ENCODE data around the gene FLT3LG.

The FLT3LG gene

DNA sequence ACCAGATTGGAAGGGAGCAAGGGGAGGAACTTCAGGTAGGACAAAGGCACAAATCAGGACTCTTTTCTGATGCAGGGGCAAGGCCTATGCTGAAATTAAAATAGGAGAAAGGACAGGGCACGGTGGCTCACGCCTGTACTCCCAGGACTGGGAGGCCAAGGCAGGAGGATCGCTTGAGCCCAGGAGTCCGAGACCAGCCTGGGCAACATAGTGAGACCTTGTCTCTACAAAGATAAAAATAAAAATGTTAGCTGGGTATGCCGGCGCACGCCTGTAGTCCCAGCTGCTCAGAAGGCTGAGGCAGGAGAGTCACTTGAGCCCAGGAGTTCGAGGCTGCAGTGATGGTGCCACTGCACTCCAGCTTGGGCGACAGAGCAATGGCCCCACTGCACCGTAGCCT lies 38.3 kb upstream of the FLT3LG start:
- Histone ChIP-seq H3K9me3 (ENCODE audit: insufficient read depth, low read length) (no peaks in the 10 kb centered on the region), H3K4me1 (ENCODE audit: insufficient read depth, insufficient read length) (peaks cover 4% of the 10 kb centered on the region), H3K36me3 (ENCODE audit: insufficient read depth, insufficient read length, low read length) (no peaks in the 10 kb centered on the region), H3K9ac (ENCODE audit: insufficient read length, low read depth) (no peak overlapping the region), H3K4me3 (ENCODE audit: insufficient read length, low read depth) (no peak overlapping the region), H3K27me3 (ENCODE audit: insufficient read depth, insufficient read length) (peaks cover 58% of the 10 kb centered on the region)
- DNase-seq (ENCODE audit: low read depth, low spot score): no peak
- TF ChIP-seq ZNF274 (IDR thresholded peaks at IDR 0.05; ENCODE audit: low read depth, low read length) (no peak), YY1 (IDR thresholded peaks at IDR 0.05; ENCODE audit: insufficient read depth, insufficient read length) (no peak), SUZ12 (IDR thresholded peaks at IDR 0.05; ENCODE audit: extremely low read depth, insufficient read depth, insufficient read length) (no peak)

DNA sequence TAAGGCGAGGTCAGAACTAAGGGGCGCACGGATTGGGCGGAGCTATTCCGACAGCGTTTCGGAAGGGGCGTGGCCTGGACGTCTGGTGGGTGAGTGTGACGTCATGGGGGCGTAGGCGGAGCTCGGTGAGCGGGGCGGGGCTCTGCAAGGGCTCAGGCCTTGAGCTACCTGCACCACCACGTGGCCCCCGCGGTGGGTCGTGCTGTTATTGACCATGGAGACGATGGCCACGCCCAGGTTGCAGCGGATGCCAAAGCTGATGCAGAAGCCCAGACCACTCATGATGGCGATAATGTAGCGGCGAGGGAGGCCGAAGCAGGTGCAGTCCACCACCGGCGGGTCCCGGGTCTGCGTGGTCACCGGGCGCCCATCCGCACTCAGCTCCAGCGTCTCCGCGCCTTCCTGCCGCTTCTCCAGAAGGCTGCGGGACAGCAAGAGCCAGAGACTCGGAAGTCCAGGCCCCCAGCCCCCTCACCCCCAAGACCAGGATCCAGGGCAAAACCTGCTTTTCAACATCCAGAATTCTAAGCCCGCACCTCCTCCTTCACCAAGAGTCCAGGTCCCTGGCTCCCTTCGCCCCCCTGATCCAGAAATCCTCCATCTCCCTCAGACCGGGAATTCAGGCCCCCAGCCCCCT lies 37.5 kb upstream of the FLT3LG start:
- H3K36me3 ChIP-seq (ENCODE audit: insufficient read depth, insufficient read length, low read length): no peaks in the 10 kb centered on the region
- no peak overlapping the region for H3K9ac ChIP-seq (ENCODE audit: insufficient read length, low read depth)
- peaks cover 4% of the 10 kb centered on the region for H3K4me1 ChIP-seq (ENCODE audit: insufficient read depth, insufficient read length)
- peaks cover 63% of the 10 kb centered on the region for H3K27me3 ChIP-seq (ENCODE audit: insufficient read depth, insufficient read length)
- no peaks in the 10 kb centered on the region for H3K9me3 ChIP-seq (ENCODE audit: insufficient read depth, low read length)
- no peak for DNase-seq (ENCODE audit: low read depth, low spot score)
- no peak overlapping the region for H3K4me3 ChIP-seq (ENCODE audit: insufficient read length, low read depth)
- TF ChIP-seq YY1 (IDR thresholded peaks at IDR 0.05; ENCODE audit: insufficient read depth, insufficient read length) (no peak), SUZ12 (IDR thresholded peaks at IDR 0.05; ENCODE audit: extremely low read depth, insufficient read depth, insufficient read length) (no peak), ZNF274 (IDR thresholded peaks at IDR 0.05; ENCODE audit: low read depth, low read length) (no peak)

DNA sequence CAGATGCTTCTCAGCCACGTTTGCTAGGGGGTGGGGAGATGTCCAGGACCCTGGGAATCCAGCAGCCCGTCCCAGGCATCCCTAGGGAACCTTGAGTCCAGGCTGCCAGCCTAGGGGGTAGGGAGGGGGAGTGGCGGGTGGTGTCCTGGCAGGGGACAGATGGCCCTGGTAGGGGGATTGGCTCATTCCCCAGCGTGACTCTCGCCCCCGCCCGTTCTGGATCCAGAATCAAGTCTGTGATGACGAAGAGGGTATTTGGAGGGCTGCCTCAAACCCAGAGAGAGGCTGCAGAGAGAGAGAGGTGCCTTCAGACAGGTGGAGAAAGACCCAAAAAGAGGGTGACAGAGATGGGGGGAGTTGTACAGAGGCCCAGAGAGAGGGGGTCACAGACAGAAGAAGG lies 36.8 kb upstream of the FLT3LG start:
- DNase-seq (ENCODE audit: low read depth, low spot score): no peak
- no peak for TF ChIP-seq YY1 (IDR thresholded peaks at IDR 0.05; ENCODE audit: insufficient read depth, insufficient read length)
- TF ChIP-seq ZNF274 (IDR thresholded peaks at IDR 0.05; ENCODE audit: low read depth, low read length): no peak
- no peak for TF ChIP-seq SUZ12 (IDR thresholded peaks at IDR 0.05; ENCODE audit: extremely low read depth, insufficient read depth, insufficient read length)
- Histone ChIP-seq H3K4me1 (ENCODE audit: insufficient read depth, insufficient read length) (peaks cover 4% of the 10 kb centered on the region), H3K9me3 (ENCODE audit: insufficient read depth, low read length) (no peaks in the 10 kb centered on the region), H3K36me3 (ENCODE audit: insufficient read depth, insufficient read length, low read length) (no peaks in the 10 kb centered on the region), H3K27me3 (ENCODE audit: insufficient read depth, insufficient read length) (peaks cover 63% of the 10 kb centered on the region), H3K9ac (ENCODE audit: insufficient read length, low read depth) (no peak overlapping the region), H3K4me3 (ENCODE audit: insufficient read length, low read depth) (no peak overlapping the region)

DNA sequence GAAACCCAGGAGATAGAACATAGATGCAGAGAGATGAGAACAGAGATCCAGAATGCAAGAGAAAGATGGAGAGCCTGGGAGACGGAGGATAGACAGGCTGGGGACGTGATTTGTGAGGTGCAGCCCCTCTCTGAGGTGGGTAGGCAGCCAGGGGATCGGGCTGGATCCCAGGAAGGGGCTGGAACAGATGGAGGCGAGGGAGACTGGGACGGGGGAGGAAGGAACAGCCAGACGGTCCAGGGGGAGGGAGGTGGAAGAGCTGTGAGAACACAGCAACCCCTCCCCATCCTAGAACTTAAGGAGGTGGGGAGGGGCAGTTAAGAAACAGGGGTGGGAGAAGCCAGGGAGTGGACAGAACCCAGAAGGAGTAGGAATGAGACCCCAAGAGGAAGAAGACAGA lies 35.8 kb upstream of the FLT3LG start:
- no peaks in the 10 kb centered on the region for H3K9me3 ChIP-seq (ENCODE audit: insufficient read depth, low read length)
- peaks cover 4% of the 10 kb centered on the region for H3K4me1 ChIP-seq (ENCODE audit: insufficient read depth, insufficient read length)
- H3K27me3 ChIP-seq (ENCODE audit: insufficient read depth, insufficient read length): peaks cover 54% of the 10 kb centered on the region

DNA sequence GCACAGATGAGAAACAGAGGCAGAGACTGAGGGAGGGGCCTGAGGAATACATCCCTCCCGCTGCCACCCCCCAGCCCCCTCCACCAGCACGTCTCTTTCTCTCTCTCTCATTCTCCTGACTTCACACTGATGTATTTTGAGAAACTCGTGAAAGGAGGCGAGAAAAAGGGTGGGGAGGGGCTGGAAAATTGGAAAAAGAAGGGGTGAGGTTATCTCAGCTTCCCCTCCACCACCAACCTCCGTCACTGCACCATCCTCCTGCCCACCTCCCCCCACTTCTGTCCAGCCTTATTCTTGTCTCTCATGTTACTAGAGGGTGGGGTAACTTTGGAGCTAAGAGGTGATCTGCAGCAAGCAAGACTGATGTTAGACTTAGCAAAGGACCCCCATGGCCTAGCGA lies 34.2 kb upstream of the FLT3LG start:
- Histone ChIP-seq H3K36me3 (ENCODE audit: insufficient read depth, insufficient read length, low read length) (no peaks in the 10 kb centered on the region), H3K9ac (ENCODE audit: insufficient read length, low read depth) (no peak overlapping the region), H3K4me3 (ENCODE audit: insufficient read length, low read depth) (no peak overlapping the region), H3K9me3 (ENCODE audit: insufficient read depth, low read length) (no peaks in the 10 kb centered on the region), H3K27me3 (ENCODE audit: insufficient read depth, insufficient read length) (peaks cover 47% of the 10 kb centered on the region), H3K4me1 (ENCODE audit: insufficient read depth, insufficient read length) (peaks cover 4% of the 10 kb centered on the region)
- TF ChIP-seq SUZ12 (IDR thresholded peaks at IDR 0.05; ENCODE audit: extremely low read depth, insufficient read depth, insufficient read length) (no peak), YY1 (IDR thresholded peaks at IDR 0.05; ENCODE audit: insufficient read depth, insufficient read length) (no peak), ZNF274 (IDR thresholded peaks at IDR 0.05; ENCODE audit: low read depth, low read length) (no peak)
- no peak for DNase-seq (ENCODE audit: low read depth, low spot score)

More for the DNA sequence above, 35.8 kb upstream of the FLT3LG start:
- Histone ChIP-seq H3K36me3 (ENCODE audit: insufficient read depth, insufficient read length, low read length) (no peaks in the 10 kb centered on the region), H3K9ac (ENCODE audit: insufficient read length, low read depth) (no peak overlapping the region), H3K4me3 (ENCODE audit: insufficient read length, low read depth) (no peak overlapping the region)
- DNase-seq (ENCODE audit: low read depth, low spot score): no peak
- TF ChIP-seq SUZ12 (IDR thresholded peaks at IDR 0.05; ENCODE audit: extremely low read depth, insufficient read depth, insufficient read length): no peak
- TF ChIP-seq ZNF274 (IDR thresholded peaks at IDR 0.05; ENCODE audit: low read depth, low read length): no peak
- no peak for TF ChIP-seq YY1 (IDR thresholded peaks at IDR 0.05; ENCODE audit: insufficient read depth, insufficient read length)

DNA sequence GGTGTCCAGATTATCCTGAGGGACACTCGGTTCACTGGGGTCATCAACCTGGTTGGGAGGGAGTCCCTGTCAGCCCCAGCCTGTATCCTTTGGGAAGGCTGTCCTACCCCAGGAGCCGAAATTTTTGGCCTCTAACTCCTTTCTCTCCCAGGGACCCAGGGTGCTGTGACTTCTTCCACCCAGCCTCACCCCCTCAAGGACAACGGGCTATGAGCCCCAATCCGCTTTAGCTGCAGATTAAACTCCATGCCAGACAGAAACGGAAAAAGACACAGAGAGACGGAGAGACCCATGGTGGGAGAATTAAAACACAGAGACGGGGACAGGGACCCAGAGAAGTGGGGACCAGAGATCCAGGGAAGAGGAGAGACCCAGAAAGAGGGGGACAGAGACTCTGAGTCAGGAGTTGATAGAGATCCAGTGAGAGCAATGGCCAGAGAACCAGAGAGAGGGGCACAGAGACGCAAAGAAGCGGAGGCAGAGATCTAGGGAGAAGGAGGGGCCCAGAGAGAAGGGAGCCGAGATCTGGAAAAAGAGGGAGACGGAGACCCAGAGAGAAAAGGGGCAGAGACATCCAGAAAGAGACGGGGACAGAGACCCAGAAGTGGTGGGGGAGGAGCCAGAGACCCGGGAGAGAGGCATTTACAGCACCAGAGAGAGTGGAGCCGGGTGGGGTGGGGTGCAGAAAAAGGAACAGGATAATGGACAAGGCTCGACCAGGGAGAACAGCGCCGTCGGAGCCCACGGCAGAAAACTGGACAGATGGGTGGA lies 33.4 kb upstream of the FLT3LG start:
- Histone ChIP-seq H3K9ac (ENCODE audit: insufficient read length, low read depth) (peak overlapping the region; percentile 17), H3K4me3 (ENCODE audit: insufficient read length, low read depth) (peak overlapping the region; percentile 51), H3K27me3 (ENCODE audit: insufficient read depth, insufficient read length) (peaks cover 47% of the 10 kb centered on the region), H3K36me3 (ENCODE audit: insufficient read depth, insufficient read length, low read length) (no peaks in the 10 kb centered on the region), H3K4me1 (ENCODE audit: insufficient read depth, insufficient read length) (peaks cover 4% of the 10 kb centered on the region), H3K9me3 (ENCODE audit: insufficient read depth, low read length) (no peaks in the 10 kb centered on the region)
- no peak for DNase-seq (ENCODE audit: low read depth, low spot score)
- no peak for TF ChIP-seq SUZ12 (IDR thresholded peaks at IDR 0.05; ENCODE audit: extremely low read depth, insufficient read depth, insufficient read length)
- no peak for TF ChIP-seq ZNF274 (IDR thresholded peaks at IDR 0.05; ENCODE audit: low read depth, low read length)
- no peak for TF ChIP-seq YY1 (IDR thresholded peaks at IDR 0.05; ENCODE audit: insufficient read depth, insufficient read length)

DNA sequence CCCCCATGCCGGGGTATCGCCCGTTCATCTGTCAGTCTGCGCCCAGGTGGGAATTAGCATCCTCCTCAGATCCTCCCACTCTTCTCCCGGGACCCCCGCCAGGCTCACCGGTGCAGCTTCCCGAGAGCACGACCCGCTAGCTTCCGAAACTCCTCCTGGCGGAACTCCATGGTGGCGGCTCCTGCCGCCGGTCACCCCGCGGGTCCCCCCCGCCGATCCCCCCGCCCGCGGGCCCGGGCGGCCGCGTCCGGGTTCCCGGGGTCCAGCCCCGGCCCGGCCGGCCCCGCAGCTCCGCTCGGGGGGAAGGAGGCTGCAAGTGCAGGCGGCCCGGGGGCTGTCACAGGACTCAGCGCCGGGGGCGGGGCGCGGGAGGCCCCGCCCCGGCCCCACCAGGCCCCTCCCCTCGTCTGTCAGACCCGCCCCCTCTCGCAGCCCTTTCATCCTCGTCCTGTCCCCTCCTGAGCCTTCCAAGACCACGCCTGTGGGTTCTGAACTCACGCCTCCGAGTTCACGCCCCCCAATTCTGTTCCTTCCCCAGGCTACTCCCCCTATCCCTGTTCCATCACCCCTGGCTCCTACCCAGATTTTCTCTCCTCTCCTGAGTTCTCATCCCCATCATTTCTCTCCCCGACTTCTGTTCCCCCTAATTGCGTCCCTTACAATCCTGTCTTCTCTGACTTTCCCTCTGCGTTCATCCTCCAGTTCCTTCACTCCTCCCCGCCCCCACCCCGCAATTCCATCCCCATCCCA lies 32.6 kb upstream of the FLT3LG start, which contains the start of gene SLC17A7:
Gene SLC17A7 (minus strand): TSS at position 318 of the 750 bp plus-strand sequence. CDS start 148 bp downstream, at position 170.
- H3K9ac ChIP-seq (ENCODE audit: insufficient read length, low read depth): peak within 1 kb of the TSS; percentile 17
- H3K36me3 ChIP-seq (ENCODE audit: insufficient read depth, insufficient read length, low read length): peaks cover 5% of the 10 kb centered on the region
- TF ChIP-seq SUZ12 (IDR thresholded peaks at IDR 0.05; ENCODE audit: extremely low read depth, insufficient read depth, insufficient read length): peak; percentile 37
- TF ChIP-seq ZNF274 (IDR thresholded peaks at IDR 0.05; ENCODE audit: low read depth, low read length): no peak
- DNase-seq (ENCODE audit: low read depth, low spot score): no peak
- peak within 1 kb of the TSS; percentile 51 for H3K4me3 ChIP-seq (ENCODE audit: insufficient read length, low read depth)
- no peaks in the 10 kb centered on the region for H3K9me3 ChIP-seq (ENCODE audit: insufficient read depth, low read length)
- H3K27me3 ChIP-seq (ENCODE audit: insufficient read depth, insufficient read length): peaks cover 47% of the 10 kb centered on the region
- peaks cover 4% of the 10 kb centered on the region for H3K4me1 ChIP-seq (ENCODE audit: insufficient read depth, insufficient read length)
